Mucosa of descending colon (tissue), 3 donors: ENCODE results near the gene MBNL1. TPM values are rescaled to one million over a fixed set of nuclear protein-coding genes. Genes with fewer than 3 reads are reported as not detected.

Experiments
- ATAC-seq: fragments of 200-7000 bp; cut with Tn5 transposase; one replicate; pipeline ENCODE4 v1.9.1; 2020; ENCODE audit warnings: mild to moderate bottlenecking, moderate library complexity
- DNase-seq, 3 donors: peaks; one replicate each; pipeline ENCODE4 v3.0.0-alpha.2; 2020
- H3K36me3 ChIP-seq: fragments of 200-600 bp; one replicate; pipeline ENCODE4 v1.8.0; 2021; ENCODE audit warnings: low read depth, mild to moderate bottlenecking
- H3K4me1 ChIP-seq: fragments of 200-600 bp; one replicate; pipeline ENCODE4 v1.8.0; 2021; ENCODE audit warnings: low read depth, mild to moderate bottlenecking
- H3K4me3 ChIP-seq: fragments of 200-600 bp; one replicate; pipeline ENCODE4 v1.8.0; 2021; ENCODE audit warnings: mild to moderate bottlenecking
- H3K9me3 ChIP-seq: fragments of 200-600 bp; one replicate; pipeline ENCODE4 v1.8.0; 2021; ENCODE audit warnings: mild to moderate bottlenecking
- intact Hi-C, 2 donors: fragments of 100-400 bp; cut with DNase I in 1 of 2; cut with micrococcal nuclease in 1 of 2; formaldehyde crosslinking; loops; one replicate each; pipeline versions ENCODE4 v1.11.0 to v1.11.1; 2022; cut with DNase I, micrococcal nuclease
- total RNA-seq, 3 donors: library from RNA; stranded (reverse); fragmentation: NEBNext Ultra II Directional in 2 of 3; extraction: Animal tissue kit (Norgen Biotek cat#: 25700) in 2 of 3; gene quantifications; one replicate each; pipeline versions ENCODE4 v1.2.1 to v1.2.4, GENCODE V29; 2021 to 2023
- TF ChIP-seq, protein P1 (sequence below): fragments of 200-600 bp; IDR thresholded peaks from one replicate; pipeline ENCODE4 v1.8.0; 2022; ENCODE audit warnings: antibody characterized with exemption, mild to moderate bottlenecking
- donor health status: DM: no; HTN: no; CAD: no; lungs with moderate emphysema.
- donor health status: DM: no; HTN: no; CAD: no.
- donor health status: DM: no; HTN: yes; CAD: no.

The MBNL1 gene
- total RNA-seq, 3 donors from 2014 or later = 184 to 381 (median 215) TPM

DNA sequence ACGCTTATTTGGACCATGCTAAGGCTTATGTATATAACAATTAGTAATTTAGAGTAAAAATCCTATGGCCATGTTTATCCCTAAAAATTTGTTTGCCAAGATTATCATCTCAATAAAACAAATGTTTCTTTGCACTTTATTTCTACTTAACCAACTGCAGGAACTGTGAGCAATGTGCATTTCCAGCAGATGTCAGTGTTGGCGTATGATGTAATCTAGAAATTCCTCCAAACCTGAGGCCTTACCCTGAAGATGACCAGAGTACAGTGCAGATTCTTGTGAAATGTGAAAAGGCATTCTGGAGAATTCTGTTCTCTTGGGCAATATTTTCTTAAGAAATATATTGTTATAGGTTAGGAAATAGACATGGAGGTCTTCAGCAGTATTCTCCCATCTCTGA, 205.9 kb downstream of the MBNL1 start:
- Histone ChIP-seq H3K4me3 (no peak overlapping the region), H3K36me3 (no peaks in the 10 kb centered on the region), H3K9me3 (no peaks in the 10 kb centered on the region), H3K4me1 (no peaks in the 10 kb centered on the region)
- intact Hi-C loops = no loop called here
- ATAC-seq (peak; percentile 56), DNase-seq (peak in 1 of 3 donors; percentile 51)
- TF ChIP-seq, protein P1, sequence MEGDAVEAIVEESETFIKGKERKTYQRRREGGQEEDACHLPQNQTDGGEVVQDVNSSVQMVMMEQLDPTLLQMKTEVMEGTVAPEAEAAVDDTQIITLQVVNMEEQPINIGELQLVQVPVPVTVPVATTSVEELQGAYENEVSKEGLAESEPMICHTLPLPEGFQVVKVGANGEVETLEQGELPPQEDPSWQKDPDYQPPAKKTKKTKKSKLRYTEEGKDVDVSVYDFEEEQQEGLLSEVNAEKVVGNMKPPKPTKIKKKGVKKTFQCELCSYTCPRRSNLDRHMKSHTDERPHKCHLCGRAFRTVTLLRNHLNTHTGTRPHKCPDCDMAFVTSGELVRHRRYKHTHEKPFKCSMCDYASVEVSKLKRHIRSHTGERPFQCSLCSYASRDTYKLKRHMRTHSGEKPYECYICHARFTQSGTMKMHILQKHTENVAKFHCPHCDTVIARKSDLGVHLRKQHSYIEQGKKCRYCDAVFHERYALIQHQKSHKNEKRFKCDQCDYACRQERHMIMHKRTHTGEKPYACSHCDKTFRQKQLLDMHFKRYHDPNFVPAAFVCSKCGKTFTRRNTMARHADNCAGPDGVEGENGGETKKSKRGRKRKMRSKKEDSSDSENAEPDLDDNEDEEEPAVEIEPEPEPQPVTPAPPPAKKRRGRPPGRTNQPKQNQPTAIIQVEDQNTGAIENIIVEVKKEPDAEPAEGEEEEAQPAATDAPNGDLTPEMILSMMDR = no peak

DNA sequence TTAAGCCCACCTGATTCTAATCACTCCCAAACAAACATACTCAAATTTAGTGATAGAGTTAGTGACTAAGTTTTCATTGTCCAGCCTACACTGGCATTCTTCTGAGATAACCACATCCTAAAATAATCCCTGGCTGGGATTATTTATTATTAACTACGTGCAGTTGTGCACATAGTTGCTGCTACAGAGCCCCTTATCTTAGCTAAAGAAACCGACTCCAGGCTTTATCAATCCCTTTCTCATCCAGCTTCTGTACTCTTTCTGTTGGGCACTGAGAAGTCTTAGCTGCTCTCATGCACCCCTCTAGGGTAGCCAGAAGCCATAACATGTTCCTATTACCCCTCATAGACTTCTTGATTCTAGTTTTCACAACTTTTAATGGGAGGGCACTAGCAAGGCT, 208.7 kb downstream of the MBNL1 start:
- H3K9me3 ChIP-seq = no peaks in the 10 kb centered on the region
- intact Hi-C loops = no loop called here
- ATAC-seq = no peak

DNA sequence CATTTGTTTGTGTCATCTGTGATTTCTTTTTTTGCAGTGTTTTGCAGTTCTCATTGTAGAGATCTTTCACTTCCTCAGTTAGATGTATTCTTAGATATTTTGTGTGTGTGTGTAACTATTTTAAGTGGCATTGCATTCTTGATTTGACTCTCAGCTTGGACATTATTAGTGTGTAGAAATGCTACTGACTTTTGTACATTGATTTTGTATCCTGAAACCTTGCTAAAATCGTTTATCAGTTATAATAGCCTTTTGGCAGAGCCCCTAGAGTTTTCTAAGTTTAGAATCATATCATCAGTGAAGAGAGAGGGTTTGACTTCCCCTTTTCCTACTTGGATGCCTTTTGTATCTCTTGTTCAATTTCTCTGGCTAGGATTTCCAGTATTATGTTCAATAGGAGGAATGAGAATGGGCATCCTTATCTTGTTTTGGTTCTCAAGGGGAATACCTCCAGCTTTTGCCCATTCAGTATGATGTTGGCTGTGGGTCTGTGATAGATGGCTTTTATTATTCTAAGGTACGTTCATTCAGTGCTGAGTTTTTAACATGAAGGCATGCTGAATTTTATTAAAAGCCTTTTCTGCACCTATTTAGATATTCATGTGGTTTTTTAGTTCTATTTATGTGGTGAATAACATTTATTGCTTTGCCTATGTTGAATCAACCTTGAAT, 211.7 kb downstream of the MBNL1 start:
- H3K4me1 ChIP-seq = no peaks in the 10 kb centered on the region
- H3K4me3 ChIP-seq = no peak overlapping the region
- no peak for DNase-seq
- intact Hi-C loops = no loop called here
- H3K9me3 ChIP-seq = no peaks in the 10 kb centered on the region
- no peak for ATAC-seq
- TF ChIP-seq, protein P1 = no peak
- no peaks in the 10 kb centered on the region for H3K36me3 ChIP-seq

More for the DNA sequence above, 208.7 kb downstream of the MBNL1 start:
- TF ChIP-seq, protein P1 = no peak
- H3K4me3 ChIP-seq = no peak overlapping the region
- H3K4me1 ChIP-seq = no peaks in the 10 kb centered on the region
- no peak for DNase-seq
- H3K36me3 ChIP-seq = no peaks in the 10 kb centered on the region

DNA sequence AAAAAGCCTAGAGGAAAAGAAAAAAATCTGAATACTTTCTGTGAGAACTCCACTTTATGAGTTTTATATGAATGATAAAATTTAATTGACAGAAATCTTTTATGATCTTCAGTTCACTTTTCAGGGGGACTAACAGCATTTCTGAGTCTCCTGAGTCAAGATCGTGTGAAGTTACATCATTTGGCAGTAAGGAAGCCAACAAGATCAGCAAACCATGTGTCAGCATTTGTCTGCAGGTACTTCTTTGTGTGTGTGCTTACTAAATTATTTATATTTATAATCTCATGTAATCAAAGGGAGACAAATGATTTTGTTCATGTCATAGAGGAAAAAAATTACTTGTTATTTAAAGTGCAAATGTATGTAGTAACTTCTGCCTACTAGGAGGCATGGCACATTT, 217.6 kb downstream of the MBNL1 start:
- TF ChIP-seq, protein P1 = no peak
- no peak overlapping the region for H3K4me3 ChIP-seq
- no peaks in the 10 kb centered on the region for H3K9me3 ChIP-seq
- no peaks in the 10 kb centered on the region for H3K36me3 ChIP-seq
- ATAC-seq (no peak), DNase-seq (no peak)
- no peaks in the 10 kb centered on the region for H3K4me1 ChIP-seq
- intact Hi-C loops = no loop called here

DNA sequence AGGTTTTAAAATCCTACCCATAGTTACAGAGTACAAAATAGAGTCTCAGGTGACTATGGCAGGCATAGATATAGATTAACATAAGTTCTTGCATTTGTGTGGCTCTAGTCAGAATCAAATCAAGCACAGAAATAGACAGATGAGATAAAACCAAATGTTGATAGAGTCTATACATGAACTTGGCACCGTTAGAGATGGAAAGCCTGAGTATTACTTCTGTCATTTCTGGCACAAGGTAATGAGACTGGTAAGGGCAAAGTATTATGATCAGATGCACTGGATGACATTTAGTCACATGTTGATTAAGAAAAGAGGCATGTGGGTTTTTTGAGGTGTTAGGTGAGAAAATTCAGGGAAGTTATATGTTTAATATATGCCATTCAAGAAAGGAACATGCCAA, 219.7 kb downstream of the MBNL1 start:
- Histone ChIP-seq H3K4me1 (no peaks in the 10 kb centered on the region), H3K36me3 (no peaks in the 10 kb centered on the region), H3K4me3 (no peak overlapping the region), H3K9me3 (no peaks in the 10 kb centered on the region)
- no peak for ATAC-seq
- no peak for DNase-seq
- TF ChIP-seq, protein P1 = no peak
- intact Hi-C loops = no loop called here

DNA sequence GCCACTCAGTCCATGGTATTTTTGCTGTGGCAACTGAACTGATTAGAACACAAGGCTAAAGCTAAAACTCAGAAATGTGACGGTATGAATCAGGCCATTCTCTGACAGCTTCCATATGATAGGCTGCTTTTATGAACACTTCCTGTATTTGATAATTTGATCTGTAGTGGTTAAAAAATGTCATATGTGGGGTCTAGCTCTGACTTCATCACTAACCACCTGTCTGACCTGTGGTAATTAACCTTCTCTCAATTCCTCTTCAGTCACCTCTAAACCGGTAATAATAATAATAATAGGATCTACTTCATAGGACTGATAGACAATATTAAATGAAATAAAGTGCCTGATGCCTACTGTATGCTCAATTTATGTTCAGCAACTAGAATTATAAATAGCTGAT, 223.2 kb downstream of the MBNL1 start:
- TF ChIP-seq, protein P1 = no peak
- DNase-seq = no peak

More for the DNA sequence above, 223.2 kb downstream of the MBNL1 start:
- Histone ChIP-seq H3K9me3 (no peaks in the 10 kb centered on the region), H3K36me3 (no peaks in the 10 kb centered on the region), H3K4me1 (no peaks in the 10 kb centered on the region), H3K4me3 (no peak overlapping the region)
- no peak for ATAC-seq
- intact Hi-C loops = no loop called here
